RWPE2 (cell line): ENCODE data around the gene NMNAT3.

Source experiments
- ATAC-seq: fragments of 200-7000 bp; cut with Tn5 transposase; 3 replicates; pipeline ENCODE4 v1.9.1; 2021; ENCODE audit warnings: low read depth
- DNase-seq: peaks from one replicate; pipeline ENCODE4 v3.0.0-alpha.2; 2020; ENCODE audit warnings: low spot score
- H3K27ac ChIP-seq: fragments of 450-650 bp; 2 replicates; pipeline ENCODE4 v1.5.1; 2017; ENCODE audit warnings: mild to moderate bottlenecking; ENCODE audit not compliant: poor library complexity, severe bottlenecking
- H3K27me3 ChIP-seq: fragments of 250-450 bp; sonication (Bioruptor Pico); 2 replicates; pipeline ENCODE4 v1.5.1; 2021; ENCODE audit warnings: mild to moderate bottlenecking, moderate library complexity; ENCODE audit not compliant: insufficient read depth, poor library complexity, severe bottlenecking
- H3K36me3 ChIP-seq: fragments of 250-450 bp; sonication (Bioruptor Pico); 2 replicates; pipeline ENCODE4 v1.5.1; 2020; ENCODE audit warnings: low read depth, mild to moderate bottlenecking, moderate library complexity
- H3K4me1 ChIP-seq: fragments of 250-450 bp; sonication (Bioruptor Pico); 2 replicates; pipeline ENCODE4 v1.5.1; 2021; ENCODE audit warnings: mild to moderate bottlenecking, moderate library complexity; ENCODE audit not compliant: insufficient read depth, poor library complexity, severe bottlenecking
- H3K4me3 ChIP-seq: fragments of 250-450 bp; sonication (Bioruptor Pico); 2 replicates; pipeline ENCODE4 v1.5.1; 2021; ENCODE audit warnings: mild to moderate bottlenecking, moderate library complexity; ENCODE audit not compliant: severe bottlenecking
- H3K9me3 ChIP-seq: fragments of 250-450 bp; sonication (Bioruptor Pico); 2 replicates; pipeline ENCODE4 v1.5.1; 2021; ENCODE audit warnings: mild to moderate bottlenecking, moderate library complexity; ENCODE audit not compliant: severe bottlenecking
- TF ChIP-seq, protein P1 (sequence below): fragments of 450-650 bp; IDR thresholded peaks from one replicate; pipeline ENCODE4 v1.5.1; 2017; ENCODE audit warnings: mild to moderate bottlenecking, moderate library complexity; ENCODE audit not compliant: poor library complexity, severe bottlenecking

NMNAT3 gene

DNA sequence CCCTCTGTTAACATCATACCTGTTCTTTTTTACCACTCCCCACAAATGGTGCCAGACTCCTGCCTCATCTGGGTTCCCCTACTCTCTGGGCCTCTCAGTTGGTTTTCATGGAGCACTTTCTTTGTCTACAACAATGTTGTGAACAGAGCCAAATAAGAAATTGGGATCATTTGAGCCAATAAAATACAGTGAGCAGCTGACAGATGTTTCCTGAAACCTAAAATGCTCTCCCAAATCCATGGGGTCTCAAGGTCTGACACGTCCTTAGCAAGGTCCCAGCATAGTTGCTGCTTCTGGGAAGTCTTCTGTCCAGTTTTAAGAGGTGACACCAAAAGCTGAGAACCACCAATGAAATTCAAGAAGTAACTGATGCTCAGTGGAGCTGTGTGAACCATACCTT lies 1.7 kb downstream of the NMNAT3 start:
- no peak overlapping the region for H3K27ac ChIP-seq
- H3K4me3 ChIP-seq = no peak overlapping the region
- H3K4me1 ChIP-seq = no peaks in the 10 kb centered on the region
- no peak for DNase-seq
- H3K9me3 ChIP-seq = no peaks in the 10 kb centered on the region
- no peaks in the 10 kb centered on the region for H3K27me3 ChIP-seq
- TF ChIP-seq, protein P1, sequence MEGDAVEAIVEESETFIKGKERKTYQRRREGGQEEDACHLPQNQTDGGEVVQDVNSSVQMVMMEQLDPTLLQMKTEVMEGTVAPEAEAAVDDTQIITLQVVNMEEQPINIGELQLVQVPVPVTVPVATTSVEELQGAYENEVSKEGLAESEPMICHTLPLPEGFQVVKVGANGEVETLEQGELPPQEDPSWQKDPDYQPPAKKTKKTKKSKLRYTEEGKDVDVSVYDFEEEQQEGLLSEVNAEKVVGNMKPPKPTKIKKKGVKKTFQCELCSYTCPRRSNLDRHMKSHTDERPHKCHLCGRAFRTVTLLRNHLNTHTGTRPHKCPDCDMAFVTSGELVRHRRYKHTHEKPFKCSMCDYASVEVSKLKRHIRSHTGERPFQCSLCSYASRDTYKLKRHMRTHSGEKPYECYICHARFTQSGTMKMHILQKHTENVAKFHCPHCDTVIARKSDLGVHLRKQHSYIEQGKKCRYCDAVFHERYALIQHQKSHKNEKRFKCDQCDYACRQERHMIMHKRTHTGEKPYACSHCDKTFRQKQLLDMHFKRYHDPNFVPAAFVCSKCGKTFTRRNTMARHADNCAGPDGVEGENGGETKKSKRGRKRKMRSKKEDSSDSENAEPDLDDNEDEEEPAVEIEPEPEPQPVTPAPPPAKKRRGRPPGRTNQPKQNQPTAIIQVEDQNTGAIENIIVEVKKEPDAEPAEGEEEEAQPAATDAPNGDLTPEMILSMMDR = no peak
- H3K36me3 ChIP-seq = no peaks in the 10 kb centered on the region
- ATAC-seq = no peak

DNA sequence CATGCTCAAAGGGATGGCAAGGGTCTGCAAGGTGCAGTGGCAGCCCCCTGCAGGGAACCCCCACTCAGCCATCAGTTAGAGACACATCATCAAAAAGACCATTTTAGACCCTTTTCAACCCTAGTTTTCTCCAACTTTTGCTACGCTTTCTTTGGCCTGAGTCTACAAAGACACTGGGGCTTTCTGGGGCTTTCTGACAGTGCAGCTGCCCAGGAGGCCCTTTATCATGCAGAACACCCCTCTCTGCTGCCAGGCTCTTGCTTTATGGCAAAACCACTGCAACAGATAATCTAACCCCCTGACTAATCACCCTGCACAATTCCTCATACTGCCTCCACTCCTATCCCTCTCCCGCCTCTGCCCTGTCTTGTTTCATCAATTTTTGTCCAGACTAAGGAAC lies 2.4 kb downstream of the NMNAT3 start:
- ATAC-seq (no peak), DNase-seq (no peak)
- no peak overlapping the region for H3K4me3 ChIP-seq
- H3K4me1 ChIP-seq = no peaks in the 10 kb centered on the region
- no peaks in the 10 kb centered on the region for H3K36me3 ChIP-seq
- H3K27me3 ChIP-seq = no peaks in the 10 kb centered on the region
- TF ChIP-seq, protein P1 = no peak
- no peak overlapping the region for H3K27ac ChIP-seq
- H3K9me3 ChIP-seq = no peaks in the 10 kb centered on the region

DNA sequence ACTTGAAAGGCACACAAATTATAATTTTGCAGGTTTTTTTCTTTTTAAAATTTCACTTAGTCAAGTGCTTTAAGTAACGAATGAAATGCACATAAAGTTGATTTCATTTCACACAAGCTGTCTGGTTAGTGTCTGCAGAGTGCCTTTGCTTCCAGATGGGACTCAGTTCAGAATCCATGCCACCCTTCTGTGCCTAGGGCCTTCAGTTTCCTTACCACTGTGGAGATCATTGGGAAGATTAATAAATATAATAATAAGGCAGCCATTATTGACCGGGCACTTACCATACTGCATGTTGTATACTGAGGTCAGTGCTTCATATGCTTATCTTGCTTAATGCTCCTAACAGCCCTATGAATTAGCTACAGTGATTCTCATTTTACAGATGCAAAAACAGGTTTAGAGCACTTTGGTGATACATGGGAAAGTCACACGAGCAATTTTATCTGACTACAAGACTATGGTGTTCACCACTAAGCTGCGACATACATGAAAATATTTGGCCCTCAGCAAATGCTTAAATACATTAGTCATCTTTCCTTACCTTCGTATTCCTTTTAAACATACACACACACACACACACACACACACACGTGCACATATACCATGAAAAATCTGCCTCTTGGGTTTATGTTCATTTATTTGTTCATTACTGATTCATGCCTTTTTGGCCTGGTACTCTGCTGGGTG lies 3.1 kb downstream of the NMNAT3 start:
- Histone ChIP-seq H3K4me1 (no peaks in the 10 kb centered on the region), H3K27ac (no peak overlapping the region), H3K27me3 (no peaks in the 10 kb centered on the region), H3K9me3 (no peaks in the 10 kb centered on the region), H3K36me3 (no peaks in the 10 kb centered on the region), H3K4me3 (no peak overlapping the region)
- ATAC-seq = no peak
- DNase-seq = no peak
- TF ChIP-seq, protein P1 = no peak

DNA sequence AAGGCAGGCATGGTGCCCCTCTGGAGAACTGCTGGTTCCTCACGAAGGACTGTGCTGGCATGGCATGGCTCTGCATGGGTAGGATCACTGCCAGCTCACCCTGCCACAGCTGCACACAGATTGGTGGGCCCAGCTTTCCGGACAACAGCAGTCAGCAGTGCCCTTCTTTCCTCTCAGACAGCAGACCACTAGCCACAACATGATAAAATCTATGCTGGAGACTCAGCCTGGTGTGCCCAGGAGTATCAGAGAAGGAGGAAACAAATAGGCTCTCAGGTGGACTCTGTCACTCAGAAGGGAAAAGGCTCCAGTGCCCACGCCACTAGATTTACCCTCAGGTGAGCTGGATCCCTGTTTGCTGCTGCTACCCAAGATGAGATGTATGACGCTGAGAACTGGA lies 4.9 kb downstream of the NMNAT3 start:
- no peaks in the 10 kb centered on the region for H3K4me1 ChIP-seq
- H3K4me3 ChIP-seq = no peak overlapping the region
- no peak for ATAC-seq
- H3K27me3 ChIP-seq = no peaks in the 10 kb centered on the region
- H3K27ac ChIP-seq = no peak overlapping the region
- H3K36me3 ChIP-seq = no peaks in the 10 kb centered on the region
- TF ChIP-seq, protein P1 = no peak
- DNase-seq = no peak
- H3K9me3 ChIP-seq = no peaks in the 10 kb centered on the region

DNA sequence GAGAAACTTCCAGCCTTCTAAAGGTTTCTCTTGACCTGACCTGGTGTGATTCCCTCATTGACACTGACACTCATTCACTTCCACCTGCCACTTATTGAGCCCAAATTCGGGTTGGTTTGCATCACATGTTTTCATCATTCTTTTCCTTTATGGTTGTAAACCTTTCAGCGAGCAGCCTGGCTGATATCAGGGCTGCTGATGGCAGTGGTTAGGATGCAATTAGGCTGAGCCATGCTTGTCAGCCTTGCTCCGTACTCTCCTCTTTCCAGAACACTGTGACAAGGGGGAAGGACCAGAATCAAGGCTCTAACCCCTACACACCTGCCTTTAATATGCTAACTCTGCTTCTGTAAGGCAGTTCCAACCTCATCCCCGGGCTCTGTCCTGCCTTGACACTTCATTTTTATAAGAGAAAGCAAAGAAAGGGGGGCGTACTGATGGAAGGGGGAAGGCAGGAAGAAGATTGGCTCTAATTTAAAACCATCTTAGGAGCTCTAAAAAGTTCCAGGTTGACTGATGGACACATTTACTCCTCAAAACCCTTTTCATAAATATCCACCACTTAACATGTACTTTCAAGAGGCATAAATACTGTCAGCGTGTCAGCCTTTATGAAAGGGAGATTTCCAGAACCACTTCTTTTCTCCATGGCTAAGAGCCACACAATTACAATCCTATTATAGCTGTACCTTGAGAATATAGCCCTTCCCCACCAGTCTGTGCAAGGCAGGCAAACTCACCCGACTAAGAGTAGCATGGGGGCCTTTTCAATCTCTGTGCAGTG lies 5.7 kb downstream of the NMNAT3 start:
- Histone ChIP-seq H3K4me1 (no peaks in the 10 kb centered on the region), H3K27ac (no peak overlapping the region), H3K36me3 (no peaks in the 10 kb centered on the region), H3K4me3 (no peak overlapping the region), H3K9me3 (no peaks in the 10 kb centered on the region), H3K27me3 (no peaks in the 10 kb centered on the region)
- ATAC-seq (no peak), DNase-seq (no peak)
- TF ChIP-seq, protein P1 = no peak
